Left forelimb (tissue), 1 donor: ENCODE results near the gene NAXE.
A peak's percentile ranks its signal among the peaks of the same experiment; 100 is the strongest.
"Not testable (repeated sequence)": the region's sequence is repeated elsewhere in the genome, so short reads cannot be mapped to it uniquely, and the experiment has no call there.

Experiments used
- DNase-seq: peaks from one replicate; pipeline ENCODE4 v3.0.0-alpha.2; 2018; ENCODE audit warnings: low spot score

The NAXE gene

GRCh38 chr1:156591432-156592157, at the start of gene NAXE:
Gene NAXE, plus strand, starts transcription at chr1:156591776. Its CDS starts 29 bp downstream, at chr1:156591805.
- peak; percentile 90 for DNase-seq

- no peak for DNase-seq
These were observed 48.5 kb upstream of the NAXE start for GRCh38 chr1:156543066-156543465.

DNA sequence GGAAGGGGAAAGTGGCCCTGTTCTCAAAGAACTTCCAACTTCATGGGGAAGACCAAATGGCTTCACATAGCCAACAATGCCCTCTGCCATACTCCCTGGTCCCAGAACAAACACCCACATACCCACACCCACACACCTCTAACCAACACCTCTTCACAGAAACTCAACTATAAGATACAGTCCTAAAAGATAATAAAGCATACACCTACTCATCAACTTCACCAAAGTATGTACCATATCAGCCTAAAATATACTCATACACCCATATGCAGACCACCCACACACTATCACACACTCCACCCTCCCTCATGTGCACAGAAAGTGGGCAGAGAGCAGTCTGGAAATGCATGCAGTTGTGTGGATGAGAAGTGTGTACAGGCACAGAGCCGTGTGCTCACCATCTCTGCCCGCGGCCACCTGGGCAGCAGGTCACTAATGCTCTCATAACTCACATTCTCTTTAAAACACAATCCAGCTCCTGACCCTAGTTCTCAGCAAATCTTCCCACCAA, 46.9 kb upstream of the NAXE start:
- DNase-seq: no peak

GRCh38 chr1:156546267-156546666, 45.3 kb upstream of the NAXE start:
- DNase-seq: no peak

- no peak for DNase-seq
These were observed 44.1 kb upstream of the NAXE start for GRCh38 chr1:156547434-156547833.

GRCh38 chr1:156547982-156548381, 43.6 kb upstream of the NAXE start:
- no peak for DNase-seq

- DNase-seq: no peak
These were observed 42.2 kb upstream of the NAXE start for GRCh38 chr1:156549390-156549789.

DNA sequence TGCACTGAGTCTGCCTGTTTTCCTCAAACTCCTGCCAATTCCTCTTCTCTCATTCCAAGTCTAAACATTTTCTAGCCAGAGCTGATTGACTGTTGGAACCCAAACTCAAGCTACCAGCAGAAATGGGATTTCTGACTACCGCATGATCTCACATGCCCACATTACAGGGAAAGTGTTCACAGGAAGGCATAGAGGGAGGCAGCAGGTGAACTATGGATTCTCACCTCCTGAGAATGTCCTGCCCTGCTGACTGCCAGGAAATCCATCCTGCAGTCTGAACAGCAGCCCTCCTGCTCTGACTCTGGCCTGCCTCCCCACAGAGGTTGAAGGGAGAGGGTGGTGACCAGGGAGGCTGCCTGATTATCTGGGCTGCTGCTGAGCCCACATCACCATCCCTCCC, 41.7 kb upstream of the NAXE start:
- no peak for DNase-seq

DNA sequence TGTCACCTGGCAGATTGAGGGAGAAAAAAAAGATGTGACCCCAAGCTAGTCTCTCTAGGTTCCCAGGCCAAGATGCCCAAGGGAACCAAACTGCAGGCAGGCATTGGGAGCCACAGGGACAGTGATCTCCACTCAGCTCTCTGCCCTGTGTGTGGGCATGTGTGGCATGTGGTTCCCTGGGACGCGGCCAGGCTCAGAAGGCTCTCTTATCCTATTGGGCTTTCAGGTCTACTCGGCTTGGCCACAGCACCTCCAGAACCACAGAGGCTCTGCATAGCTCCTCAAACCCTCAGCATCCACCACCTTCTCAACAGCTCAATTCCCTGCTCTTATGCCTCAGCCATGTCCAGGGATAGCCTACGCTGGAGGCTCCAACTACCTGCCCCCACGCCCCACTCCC, 41.2 kb upstream of the NAXE start:
- DNase-seq: no peak

DNA sequence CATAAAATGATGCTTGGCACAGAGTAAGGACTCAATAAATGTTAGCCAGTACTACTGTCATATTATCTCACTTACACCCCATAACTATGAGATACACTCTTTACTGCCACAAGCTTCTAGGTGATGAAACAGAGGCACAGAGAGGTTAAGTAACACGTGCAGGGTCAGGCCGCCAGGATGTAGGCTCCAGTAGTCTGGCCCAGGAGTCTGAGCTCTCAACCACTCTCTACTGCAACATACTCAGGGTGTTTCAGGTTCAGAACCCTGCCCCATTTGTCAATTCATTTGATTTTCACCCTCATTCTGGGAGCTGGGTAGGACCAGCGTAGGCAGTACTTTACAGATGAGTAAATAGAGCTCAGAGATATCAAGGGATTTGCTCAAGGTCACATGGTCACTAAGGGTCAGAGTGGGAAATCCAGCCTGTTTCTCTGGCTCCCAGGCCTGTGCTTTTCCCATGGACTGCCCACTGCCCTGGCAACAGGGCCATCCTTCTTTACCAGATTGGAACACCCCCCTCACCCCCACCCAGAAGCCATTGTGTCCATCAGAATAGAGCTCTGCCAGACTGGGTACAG, 40.4 kb upstream of the NAXE start:
- no peak for DNase-seq

- DNase-seq: no peak
These were observed 39.7 kb upstream of the NAXE start for GRCh38 chr1:156551869-156552268.

DNA sequence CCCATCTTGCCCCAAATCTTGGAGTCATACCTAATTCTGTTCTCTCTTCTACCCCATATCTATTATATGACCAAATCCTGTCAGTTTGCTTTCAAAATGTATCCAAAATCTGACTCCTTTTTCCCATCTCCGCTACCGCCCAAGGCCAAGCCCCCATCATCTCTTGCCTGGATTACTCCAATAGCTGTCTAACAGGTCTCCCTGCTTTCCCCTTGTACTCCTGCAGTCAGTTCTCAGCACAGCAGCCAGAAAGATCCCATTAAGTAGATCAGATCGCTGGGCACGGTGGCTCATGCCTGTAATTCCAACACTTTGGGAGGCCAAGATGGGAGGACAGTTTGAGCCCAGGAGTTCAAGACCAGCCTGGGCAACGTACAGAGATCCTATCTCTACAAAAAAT, 39.1 kb upstream of the NAXE start:
- DNase-seq: no peak

- DNase-seq: not testable (repeated sequence)
These were observed 38.6 kb upstream of the NAXE start for GRCh38 chr1:156552937-156553336.

DNA sequence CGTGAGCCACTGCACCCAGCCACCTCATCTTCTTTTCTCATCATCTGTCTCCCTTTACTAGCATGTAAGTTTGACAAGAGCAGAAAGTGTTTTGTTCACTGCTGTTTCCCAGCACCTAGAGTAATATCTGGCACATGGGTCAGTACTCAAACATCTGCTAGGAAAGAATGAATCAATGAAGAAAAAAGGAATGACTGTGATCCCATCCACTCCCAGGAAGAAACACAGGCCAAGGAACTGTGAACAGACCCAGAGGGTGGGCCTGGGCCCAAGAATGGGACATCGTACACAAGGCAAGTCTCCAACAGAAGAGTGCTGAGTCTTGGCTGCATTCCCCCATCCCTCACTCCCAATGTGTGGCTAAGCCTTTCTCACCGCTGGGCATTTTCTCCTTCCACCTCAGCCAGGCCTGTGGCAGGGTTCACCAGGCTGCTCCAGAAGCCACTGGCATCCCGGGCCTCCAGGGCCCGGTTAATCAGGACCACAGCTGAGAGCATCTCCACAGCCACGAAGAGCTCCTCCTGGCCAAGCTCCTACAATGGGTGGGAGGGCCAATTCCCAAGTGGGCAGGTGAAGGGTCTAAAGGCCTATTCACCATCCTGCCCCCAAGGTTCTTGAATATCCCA, 37.6 kb upstream of the NAXE start:
- DNase-seq: no peak

DNA sequence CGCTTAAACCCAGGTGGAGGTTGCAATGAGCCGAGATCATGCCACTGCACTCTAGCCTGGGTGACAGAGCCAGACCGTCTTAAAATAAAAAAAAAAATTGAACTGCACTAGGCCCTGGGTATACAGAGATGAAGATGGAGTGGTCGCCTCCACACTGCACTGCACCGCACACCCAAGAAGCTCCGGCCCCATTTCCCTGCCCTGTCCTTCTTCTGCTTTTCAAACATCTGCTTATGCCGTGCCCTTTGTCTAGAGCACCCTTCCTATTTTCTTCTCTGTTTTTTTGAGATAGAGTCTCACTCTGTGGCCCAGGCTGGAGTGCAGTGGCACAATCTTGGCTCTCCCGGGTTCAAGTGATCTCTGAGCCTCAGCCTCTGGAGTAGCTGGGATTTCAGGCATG, 36.6 kb upstream of the NAXE start:
- DNase-seq: no peak

DNA sequence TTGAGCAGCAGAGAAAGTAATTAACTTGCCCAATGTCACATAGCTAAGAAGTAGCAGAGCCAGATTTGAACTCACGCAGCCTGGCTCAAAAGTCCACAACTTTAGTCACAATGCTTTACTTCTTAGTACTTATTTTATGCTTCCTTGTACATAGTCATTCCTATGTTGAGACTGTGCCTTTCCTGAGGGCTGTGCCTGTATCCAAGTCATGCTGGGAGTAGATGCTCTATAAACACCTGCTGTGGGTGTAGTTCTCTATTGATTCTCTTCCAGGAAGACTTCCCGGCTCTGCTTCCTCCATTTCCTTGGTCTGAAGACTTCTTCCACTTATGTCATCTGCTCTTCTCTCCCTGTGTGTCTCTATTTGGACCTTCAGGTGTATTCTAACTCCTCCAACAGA, 35.9 kb upstream of the NAXE start:
- DNase-seq: no peak

- DNase-seq: no peak
These were observed 35.2 kb upstream of the NAXE start for GRCh38 chr1:156556354-156556753.

- DNase-seq: no peak
These were observed 32.3 kb upstream of the NAXE start for GRCh38 chr1:156559086-156559796.

GRCh38 chr1:156559797-156560385, 31.7 kb upstream of the NAXE start:
- DNase-seq: no peak

DNA sequence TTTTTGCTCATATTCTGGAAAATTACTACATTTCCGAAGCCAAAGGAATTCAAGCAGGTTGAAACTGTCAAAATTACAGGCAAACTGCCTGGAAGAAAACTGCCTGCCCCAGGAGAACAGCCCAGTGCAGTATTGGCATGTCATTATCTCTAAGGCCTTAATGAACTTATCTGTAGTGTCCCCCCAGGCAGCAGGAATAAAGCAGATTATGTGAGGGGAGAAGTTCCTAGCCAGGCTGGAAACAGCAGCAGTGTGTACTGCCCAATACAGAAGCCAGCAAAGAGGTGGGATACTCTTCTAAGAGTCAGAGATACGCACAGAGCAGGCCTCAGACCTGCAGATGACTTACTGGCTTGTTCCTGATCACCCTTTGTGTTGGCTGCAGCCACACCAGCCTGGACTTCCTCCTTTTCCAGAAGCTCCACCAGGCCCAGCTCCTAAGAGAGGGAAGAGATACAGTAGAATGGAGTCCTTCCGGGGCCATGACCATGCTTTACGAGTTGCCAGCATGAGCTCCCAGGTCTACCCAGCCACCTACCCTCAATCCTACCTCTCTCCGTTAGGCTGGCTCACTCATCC, 30.9 kb upstream of the NAXE start:
- no peak for DNase-seq

GRCh38 chr1:156565519-156565918, 26.1 kb upstream of the NAXE start:
- no peak for DNase-seq

DNA sequence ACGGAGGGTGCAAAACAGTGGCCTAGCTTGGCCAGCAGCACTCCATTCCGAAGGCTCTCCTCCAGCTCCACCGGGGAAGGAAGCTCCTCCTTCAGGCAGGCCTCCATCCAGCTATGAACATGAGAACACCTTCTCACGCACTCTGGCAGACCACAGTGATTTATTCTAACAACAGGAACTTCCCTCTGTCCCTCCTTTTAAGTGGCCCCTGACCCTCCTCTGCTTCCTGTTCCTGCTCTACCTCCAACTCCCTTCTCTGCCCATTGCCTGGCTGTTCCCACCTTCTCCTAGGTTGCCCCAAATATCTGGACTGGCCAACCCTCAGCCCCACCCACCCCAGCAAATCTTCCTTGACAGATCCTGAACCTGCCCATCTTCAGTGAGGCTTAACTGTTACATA, 25.1 kb upstream of the NAXE start:
- DNase-seq: no peak
